ENCODE measurements around the gene OPCML.
A peak's percentile ranks its signal among the peaks of the same experiment; 100 is the strongest.

OPCML gene

GRCh38 chr11:133163463-133164419, 368.6 kb downstream of the OPCML start:
- peak; percentile 40 to 41 for DNase-seq

GRCh38 chr11:133162227-133162626, 370.1 kb downstream of the OPCML start:
- no peak for DNase-seq

GRCh38 chr11:133160754-133161153, 371.5 kb downstream of the OPCML start:
- DNase-seq = no peak

GRCh38 chr11:133156986-133157745, 375.1 kb downstream of the OPCML start:
- DNase-seq = no peak

- no peak for DNase-seq
Measured at GRCh38 chr11:133154781-133155180, 377.5 kb downstream of the OPCML start.

GRCh38 chr11:133154076-133154475, 378.2 kb downstream of the OPCML start:
- DNase-seq = no peak

- DNase-seq = no peak
Measured at GRCh38 chr11:133153031-133153430, 379.3 kb downstream of the OPCML start.

GRCh38 chr11:133149698-133150097, 382.6 kb downstream of the OPCML start:
- DNase-seq = no peak

GRCh38 chr11:133147625-133148024, 384.7 kb downstream of the OPCML start:
- DNase-seq = no peak

- DNase-seq = no peak
Measured at GRCh38 chr11:133146697-133147306, 385.5 kb downstream of the OPCML start.

GRCh38 chr11:133137939-133138338, 394.4 kb downstream of the OPCML start:
- no peak for DNase-seq

- no peak for DNase-seq
Measured at GRCh38 chr11:133137270-133137669, 395.0 kb downstream of the OPCML start.

GRCh38 chr11:133136376-133136775, 395.9 kb downstream of the OPCML start:
- no peak for DNase-seq

- peak; percentile 19 to 33 for DNase-seq
Measured at GRCh38 chr11:133134314-133135173, 397.8 kb downstream of the OPCML start.

- no peak for DNase-seq
Measured at GRCh38 chr11:133133606-133134005, 398.7 kb downstream of the OPCML start.

GRCh38 chr11:133133050-133133449, 399.3 kb downstream of the OPCML start:
- no peak for DNase-seq

- DNase-seq = no peak
Measured at GRCh38 chr11:133127741-133128140, 404.6 kb downstream of the OPCML start.

- DNase-seq = no peak
Measured at GRCh38 chr11:133123796-133124195, 408.5 kb downstream of the OPCML start.

GRCh38 chr11:133123366-133123765, 408.9 kb downstream of the OPCML start:
- no peak for DNase-seq

- DNase-seq = no peak
Measured at GRCh38 chr11:133122256-133122655, 410.0 kb downstream of the OPCML start.

GRCh38 chr11:133118563-133119268, 413.6 kb downstream of the OPCML start:
- DNase-seq = no peak

- no peak for DNase-seq
Measured at GRCh38 chr11:133115099-133115498, 417.2 kb downstream of the OPCML start.

All from NCI-H446 (cell line).